ENCODE data around the gene VAC14.
"Not testable (repeated sequence)": the region's sequence is repeated elsewhere in the genome, so short reads cannot be mapped to it uniquely, and the experiment has no call there.

The VAC14 gene

DNA sequence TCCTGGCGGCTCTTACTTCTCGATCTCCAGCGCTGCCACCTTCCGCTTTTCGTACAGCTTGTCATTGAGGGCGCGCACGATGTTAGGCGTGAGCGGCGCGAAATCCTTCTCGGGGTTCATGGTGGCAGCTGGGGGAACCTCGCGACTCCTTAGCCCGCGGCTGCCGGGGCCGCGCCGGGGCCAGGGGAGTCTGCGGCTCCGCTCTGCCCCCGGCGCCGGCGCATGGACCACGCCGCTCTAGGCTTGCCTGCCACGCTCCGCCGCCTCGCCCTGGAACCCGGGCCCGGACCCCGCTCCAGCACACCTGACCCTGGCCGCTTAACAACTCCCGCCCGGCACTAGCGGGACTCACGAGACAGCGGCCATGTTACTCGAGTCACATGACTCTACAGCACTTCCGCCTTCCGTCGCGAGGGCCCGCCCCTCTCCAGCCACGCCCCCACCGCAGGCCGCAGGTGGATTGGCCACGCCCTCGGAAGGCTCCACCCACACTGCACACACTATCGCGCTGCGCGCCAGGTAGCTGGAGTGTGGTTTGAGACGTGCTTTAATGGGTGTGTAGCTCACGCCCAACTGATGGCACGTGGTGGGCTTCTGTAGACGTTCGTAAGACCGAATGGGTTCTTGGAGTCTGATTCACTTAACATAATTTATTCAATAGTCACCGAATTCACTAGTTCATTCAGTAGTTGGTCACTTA lies at the start of gene VAC14:
Gene VAC14, minus strand, starts transcription at position 378 of the 700 bp plus-strand sequence. Its CDS starts 258 bp downstream, at position 120.
- peak; percentile 96 for DNase-seq

GRCh38 chr16:70823498-70824118 lies 22.6 kb upstream of the VAC14 start:
- not testable (repeated sequence) for DNase-seq

GRCh38 chr16:70822734-70823133 lies 21.8 kb upstream of the VAC14 start:
- DNase-seq, result not testable (repeated sequence)

GRCh38 chr16:70818088-70818487 lies 17.1 kb upstream of the VAC14 start:
- not testable (repeated sequence) for DNase-seq

DNA sequence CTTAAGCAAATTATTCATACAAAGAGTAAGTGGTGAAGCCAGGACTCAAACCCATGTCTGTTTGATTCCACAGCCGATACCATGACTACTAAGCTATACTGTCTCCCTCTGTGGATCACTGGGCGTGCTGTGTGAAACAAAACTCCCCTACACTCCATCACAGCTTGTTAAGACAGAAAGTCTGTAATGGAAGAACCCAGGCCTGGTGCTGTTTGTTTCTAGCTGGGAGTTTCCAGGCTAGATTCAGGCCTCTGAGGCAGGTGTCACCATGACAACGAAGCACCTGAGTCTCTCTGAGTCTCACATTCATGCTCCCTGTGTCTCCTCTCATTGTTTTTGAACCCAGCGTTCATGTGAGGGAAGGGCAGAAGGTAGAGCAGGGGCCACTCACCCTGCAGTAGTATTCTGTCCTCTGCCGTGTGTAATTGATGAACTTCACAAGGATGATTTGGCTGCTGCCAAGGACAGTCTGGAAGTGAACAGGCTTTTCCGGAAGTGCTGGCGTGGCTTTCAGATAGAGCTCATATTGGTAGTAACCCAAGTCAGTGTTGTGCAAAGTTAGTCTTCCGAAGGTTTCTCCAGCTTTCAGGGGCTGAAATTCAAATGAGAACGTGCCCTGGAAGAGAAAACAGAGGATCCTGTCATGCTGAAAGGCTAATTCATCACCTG lies 8.6 kb upstream of the VAC14 start:
- DNase-seq, result peak; percentile 25

- no peak for DNase-seq
These were observed 7.4 kb upstream of the VAC14 start for GRCh38 chr16:70808371-70808770.

DNA sequence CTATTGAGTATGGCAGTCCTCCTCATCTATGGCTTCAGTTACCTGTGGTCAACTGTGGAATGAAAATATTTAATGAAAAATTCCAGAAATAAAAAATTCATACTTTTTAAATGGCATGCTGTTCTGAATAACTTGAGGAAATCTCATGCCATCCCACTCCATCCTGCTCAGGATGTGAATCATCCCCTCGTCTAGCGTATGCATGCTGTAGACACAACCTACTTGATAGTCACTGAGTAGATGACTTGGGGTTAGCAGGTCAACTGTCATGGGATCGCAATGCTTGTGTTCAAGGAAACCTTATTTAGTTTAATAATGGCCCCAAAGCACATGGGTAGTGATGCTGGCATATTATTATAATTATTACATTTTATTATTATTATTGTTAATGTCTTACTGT lies 4.8 kb upstream of the VAC14 start:
- no peak for DNase-seq

GRCh38 chr16:70805380-70805779 lies 4.4 kb upstream of the VAC14 start:
- DNase-seq, result no peak

GRCh38 chr16:70804734-70805169 lies 3.8 kb upstream of the VAC14 start:
- DNase-seq, result no peak

DNA sequence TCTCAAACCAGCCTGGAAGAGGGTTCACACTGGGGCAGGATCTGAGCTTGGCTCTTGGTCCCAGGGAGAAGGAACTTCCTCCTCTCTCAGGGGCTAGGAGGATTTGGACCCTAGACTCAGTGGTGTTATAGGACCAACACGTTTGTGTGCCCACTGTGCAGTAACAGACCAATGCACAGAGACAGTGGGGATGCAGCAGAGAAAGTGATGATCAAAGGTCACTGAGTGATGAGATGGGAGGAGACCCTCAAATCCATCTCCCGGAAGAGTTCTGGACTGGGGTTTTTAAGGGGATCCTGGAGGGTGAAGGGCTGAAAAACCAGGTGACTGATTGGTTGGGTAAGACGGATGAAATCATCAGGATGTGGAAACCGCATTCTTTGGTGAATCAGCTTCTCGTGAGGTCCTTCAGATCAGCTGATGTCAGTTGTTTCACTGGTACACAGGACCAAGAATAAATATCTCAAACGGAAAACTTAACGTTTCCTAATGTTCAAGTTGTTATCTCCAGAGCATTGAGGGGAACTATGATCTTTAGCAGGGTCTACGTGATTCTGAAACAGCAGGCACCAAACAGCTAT lies 3.3 kb upstream of the VAC14 start:
- DNase-seq, result no peak

DNA sequence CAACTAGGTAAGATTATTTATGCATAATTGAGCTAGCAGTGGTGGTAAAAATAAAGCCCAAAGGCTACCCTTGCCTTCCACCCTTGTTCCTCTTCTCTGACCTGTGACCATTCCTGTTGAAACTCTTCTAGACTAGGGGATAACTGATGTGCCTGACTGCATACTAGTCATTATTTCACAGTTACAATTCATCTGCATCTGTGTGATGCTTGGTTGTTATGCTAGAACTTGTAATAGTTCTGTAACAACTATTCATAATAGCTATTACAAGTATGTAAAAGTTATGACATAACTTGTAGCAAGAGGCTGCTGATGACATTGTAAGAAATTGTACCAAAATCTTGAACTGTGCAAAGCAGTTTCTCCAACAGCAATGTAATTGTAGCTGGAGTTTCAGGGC lies 2.4 kb upstream of the VAC14 start:
- no peak for DNase-seq

DNA sequence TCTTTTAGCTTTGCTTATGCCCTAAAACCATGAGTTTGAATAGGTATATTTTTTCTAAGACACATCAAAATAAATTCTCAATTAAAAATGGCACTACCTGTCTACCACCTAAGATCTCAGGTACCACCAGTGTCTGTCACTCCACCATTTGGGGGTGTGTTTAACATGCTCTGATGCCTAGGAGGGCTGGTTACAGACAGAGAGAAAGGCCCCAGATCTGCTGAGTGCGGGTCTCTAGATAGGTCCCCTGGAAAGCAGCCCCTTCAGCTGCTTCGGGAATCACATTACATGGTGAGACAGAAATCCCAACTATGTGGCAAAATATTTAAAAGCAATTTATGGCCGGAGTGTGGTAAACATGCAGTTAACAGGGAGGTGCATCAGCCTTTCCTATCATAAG lies 653 bp upstream of the VAC14 start:
- DNase-seq, result no peak

DNA sequence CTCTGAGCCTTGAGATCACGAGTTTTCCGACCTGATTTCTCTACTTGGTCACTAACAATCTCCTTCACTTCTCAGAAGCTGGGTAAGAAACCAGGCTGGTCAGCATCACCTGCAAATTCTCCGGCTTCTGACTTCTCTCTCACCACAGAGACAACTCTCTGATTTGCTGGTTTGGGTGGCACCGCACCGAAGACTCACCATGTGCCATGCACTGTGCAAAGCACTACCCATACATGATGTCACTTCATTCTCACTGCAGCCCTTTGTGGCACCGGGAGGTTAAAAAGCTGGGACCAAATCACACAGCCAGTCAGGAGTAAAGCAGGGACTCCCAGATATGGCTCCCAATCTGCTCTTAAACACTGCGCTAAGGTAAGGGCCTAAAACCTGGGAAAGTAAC lies 647 bp downstream of the VAC14 start:
- no peak for DNase-seq

GRCh38 chr16:70796301-70796700 lies 4.7 kb downstream of the VAC14 start:
- DNase-seq, result no peak

DNA sequence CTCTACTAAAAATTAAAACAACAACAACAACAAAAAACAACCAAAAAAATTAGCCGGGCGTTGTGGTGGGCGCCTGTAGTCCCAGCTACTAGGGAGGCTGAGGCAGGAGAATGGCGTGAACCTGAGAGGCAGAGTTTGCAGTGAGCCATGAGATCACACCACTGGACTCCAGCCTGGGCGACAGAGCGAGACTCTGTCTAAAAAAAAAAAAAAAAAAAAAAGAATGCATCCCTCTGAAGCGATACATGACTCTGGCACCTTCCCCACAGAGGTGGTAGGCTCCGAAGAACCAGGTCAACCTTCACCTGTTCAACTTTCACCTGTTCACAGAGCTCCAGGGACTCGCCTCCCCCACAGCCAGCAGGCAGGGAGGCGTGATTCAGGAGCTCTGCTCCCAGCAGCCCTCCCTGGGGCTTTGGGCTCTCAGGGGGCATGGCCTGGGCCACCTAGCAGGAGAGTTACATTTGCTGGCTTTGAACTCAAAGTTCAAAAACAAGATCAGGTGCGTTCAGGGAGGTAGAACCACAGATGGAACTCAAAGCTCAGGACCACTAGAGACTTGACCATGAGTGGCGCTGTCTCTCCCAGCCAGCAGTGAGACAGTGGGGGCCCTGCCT lies 5.6 kb downstream of the VAC14 start:
- DNase-seq, result no peak

DNA sequence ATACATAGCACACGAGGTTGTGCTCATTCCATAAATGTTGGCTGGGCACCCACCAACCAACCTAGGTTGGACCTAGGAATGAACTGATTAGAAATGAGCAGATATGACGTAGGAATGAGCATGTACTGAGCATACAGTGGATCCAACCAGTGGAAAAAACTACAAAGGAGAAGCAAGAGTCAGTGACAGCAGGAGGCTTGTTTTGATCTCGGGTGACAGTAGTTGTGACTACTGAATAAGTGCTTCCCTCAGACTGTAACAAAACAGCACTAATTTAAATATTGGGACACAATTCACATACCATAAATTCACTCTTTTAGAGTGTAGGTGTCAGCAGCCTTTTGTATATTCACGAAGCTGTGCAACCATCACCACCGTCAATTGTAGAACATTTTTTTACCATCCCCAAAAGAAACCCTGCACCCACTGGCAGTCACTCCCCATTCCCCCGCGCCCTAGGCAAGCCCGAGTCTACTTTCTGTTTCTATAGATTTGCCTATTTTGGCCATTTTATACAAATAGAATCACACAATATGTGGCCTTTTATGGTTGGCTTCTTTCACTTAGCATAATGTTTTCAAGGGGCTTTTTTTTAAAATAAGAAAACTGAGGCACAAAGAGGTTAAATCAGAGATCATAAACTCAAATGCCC lies 7.0 kb downstream of the VAC14 start:
- no peak for DNase-seq

DNA sequence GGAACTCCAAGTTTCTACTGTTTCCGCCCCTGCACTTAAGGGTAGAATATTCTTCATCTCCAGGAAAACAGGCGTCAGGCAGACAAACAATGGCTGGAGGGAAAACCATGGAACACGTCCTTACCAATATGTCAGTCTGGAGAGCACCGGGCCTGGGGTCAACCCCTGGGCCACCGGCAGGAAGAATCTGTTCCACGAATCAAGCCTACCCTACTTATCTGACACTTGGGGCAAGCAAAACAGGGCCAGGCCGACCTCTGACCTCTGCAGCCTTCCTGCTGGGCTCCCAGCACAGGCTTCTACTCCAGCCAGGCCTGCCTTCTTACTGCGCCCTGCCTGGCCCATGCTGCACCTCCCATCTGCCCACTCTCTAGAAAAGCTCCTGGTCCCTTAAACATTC lies 10.1 kb downstream of the VAC14 start:
- DNase-seq, result no peak

DNA sequence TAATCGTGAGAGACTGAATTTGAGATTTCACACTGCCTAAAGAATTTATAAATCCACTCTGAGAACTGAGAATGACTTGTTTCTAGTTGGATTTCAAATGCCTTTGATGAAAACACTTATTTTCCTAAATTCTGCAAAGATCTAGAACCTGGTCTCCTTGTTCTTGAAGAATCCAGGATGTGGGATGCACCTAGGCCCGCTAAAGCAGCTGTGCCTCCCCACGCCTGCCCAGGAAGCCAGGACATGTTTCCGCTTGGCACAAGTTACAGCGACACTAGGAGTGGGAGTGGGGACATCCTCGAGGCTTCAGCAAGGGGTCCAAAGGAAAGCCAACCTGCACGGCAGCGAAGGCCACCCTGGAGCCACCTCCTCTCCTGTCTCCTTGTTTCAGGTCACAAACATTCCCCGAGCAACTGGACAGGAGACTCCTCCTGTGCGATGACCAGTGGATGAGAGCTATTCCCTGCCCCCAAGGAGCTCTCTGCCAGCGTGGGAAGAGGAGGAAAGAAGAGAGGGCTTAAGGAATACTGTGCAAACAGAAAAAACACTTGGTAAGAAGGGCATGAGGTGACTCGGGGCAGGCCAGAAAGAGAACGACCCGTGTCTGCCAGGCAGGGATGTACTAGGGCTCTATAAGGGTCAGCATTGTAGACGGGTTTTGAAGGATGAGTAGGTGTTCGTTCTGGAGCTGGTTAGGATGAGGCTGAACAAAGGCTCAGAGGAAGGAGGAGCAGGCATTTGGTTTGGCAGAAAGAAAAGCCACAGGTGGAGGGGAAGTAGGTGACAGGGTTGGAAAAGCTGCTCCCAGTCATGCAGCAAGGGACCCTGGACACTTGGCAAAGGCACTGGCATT lies 11.1 kb downstream of the VAC14 start:
- DNase-seq, result no peak

DNA sequence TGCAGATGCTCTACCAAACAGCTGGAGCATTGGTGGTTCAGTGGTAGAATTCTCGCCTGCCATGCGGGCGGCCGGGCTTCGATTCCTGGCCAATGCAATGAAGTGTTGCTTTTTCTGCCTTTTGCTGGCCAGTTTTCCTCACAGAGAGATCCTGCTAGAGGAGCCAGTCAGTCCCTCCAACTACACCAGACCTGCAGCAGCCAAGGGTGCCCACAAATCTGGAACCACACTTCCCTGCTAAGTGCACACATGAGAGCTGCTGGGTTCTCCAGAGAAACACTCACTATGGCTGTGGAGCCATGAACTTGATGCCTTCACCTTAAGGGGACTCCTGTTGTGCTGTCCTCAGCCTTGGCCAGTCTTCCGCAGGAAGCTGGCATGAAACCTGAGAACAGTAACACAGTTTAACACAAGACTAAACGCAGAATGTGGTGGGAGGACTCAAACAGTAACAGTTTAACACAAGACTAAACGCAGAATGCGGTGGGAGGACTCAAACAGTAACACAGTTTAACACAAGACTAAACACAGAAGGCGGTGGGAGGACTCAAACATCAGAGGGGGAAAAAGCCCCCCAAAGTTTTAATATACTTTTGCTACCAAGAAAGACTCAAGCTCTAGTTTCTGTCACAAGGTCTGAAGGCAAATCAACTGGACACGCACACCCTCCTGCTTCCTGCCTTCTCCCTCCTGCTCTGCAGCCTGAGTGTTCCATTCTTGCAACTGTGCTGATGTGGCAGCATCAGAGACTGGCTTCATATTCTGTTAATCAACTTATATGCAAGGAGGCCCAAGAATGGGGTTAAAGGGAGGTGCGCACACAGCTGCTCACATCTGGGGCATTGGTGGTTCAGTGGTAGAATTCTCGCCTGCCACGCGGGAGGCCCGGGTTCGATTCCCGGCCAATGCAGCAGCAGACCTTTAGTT lies 12.0 kb downstream of the VAC14 start:
- no peak for DNase-seq

GRCh38 chr16:70786020-70786755 lies 14.8 kb downstream of the VAC14 start:
- no peak for DNase-seq

All from NCI-H2171 treated with DMSO at 0.1 percent for 48 hours (cell line).